Stimulated activated CD8-positive, alpha-beta memory T cell treated with anti-CD3 and anti-CD28 coated beads, Interleukin-15, amount 100 ng/mL, for 48 hours (primary cell): ENCODE results near the gene FNDC10.

Experiments
- DNase-seq, 2 donors: peaks; one replicate each; pipeline ENCODE4 v3.0.0-alpha.2; 2020; ENCODE audit warnings: low read depth in 2 of 2

FNDC10 gene

GRCh38 chr1:1627829-1628753 is 28.2 kb upstream of the FNDC10 start:
- no peak for DNase-seq

DNA sequence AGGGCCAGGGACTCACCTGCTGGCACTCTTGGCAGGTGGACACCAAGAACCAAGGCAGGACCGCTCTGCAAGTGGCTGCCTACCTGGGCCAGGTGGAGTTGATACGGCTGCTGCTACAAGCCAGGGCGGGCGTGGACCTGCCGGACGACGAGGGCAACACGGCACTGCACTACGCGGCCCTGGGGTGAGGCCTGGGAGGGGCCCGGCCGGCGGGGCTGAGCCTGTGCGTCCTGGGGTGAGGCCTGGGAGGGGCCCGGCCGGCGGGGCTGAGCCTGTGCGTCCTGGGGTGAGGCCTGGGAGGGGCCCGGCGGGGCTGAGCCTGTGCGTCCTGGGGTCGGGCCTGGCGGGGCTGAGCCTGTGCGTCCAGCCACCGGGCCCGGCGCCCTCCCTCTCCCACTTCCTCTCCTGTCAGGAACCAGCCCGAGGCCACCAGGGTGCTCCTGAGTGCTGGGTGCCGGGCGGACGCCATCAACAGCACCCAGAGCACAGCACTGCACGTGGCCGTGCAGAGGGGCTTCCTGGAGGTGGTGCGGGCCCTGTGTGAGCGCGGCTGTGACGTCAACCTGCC is 27.4 kb upstream of the FNDC10 start:
- DNase-seq: no peak

DNA sequence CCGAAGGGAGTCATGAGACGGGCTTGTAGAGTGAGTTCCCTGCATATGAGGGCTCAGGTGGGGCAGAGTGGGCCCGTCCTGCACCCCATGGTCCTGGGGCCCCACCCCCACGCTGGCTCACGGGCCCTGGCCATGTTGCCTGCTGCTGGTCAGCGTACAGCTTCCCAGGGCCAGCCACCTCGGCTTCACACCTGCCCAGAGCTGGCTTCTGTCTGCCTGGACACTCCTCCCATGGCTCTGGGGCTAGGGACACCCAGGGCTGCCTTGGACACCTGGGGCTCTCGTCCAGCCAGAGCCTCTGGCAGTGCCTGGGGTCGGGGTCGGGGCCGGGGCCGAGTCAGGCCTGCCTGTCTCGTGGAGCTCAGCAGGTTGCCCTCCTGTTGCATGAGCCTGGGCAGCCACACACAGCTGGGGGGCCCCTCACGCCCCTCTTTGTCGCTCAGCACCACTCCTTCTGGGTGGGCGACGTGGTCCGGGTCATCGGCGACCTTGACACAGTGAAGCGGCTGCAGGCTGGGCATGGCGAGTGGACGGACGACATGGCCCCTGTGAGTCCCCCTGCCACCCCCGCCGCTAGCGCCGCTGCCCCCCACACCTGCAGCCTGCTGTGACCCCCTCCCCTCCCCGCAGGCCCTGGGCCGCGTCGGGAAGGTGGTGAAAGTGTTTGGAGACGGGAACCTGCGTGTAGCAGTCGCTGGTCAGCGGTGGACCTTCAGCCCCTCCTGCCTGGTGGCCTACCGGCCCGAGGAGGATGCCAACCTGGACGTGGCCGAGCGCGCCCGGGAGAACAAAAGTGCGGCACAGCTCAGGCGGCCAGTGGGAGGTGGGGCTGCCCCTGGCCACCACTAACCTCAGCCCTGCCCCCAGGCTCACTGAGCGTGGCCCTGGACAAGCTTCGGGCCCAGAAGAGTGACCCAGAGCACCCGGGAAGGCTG is 26.5 kb upstream of the FNDC10 start:
- no peak for DNase-seq

GRCh38 chr1:1625824-1626206 is 25.9 kb upstream of the FNDC10 start:
- DNase-seq: no peak

DNA sequence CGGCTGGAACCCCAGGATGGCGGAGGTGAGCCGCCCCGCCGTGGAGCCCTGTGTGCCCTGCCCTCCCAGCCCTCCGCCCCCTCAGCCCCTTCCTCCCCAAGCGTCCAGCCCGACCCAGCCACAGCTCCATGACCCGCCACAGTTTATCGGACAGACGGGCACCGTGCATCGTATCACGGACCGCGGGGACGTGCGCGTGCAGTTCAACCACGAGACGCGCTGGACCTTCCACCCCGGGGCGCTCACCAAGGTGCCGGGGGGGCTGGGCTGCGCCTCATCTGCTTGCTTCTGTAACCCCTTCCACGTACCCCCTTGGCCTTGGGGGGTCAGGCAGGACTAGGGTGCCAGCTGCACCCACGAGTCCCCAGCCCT is 25.5 kb upstream of the FNDC10 start:
- DNase-seq: no peak

DNA sequence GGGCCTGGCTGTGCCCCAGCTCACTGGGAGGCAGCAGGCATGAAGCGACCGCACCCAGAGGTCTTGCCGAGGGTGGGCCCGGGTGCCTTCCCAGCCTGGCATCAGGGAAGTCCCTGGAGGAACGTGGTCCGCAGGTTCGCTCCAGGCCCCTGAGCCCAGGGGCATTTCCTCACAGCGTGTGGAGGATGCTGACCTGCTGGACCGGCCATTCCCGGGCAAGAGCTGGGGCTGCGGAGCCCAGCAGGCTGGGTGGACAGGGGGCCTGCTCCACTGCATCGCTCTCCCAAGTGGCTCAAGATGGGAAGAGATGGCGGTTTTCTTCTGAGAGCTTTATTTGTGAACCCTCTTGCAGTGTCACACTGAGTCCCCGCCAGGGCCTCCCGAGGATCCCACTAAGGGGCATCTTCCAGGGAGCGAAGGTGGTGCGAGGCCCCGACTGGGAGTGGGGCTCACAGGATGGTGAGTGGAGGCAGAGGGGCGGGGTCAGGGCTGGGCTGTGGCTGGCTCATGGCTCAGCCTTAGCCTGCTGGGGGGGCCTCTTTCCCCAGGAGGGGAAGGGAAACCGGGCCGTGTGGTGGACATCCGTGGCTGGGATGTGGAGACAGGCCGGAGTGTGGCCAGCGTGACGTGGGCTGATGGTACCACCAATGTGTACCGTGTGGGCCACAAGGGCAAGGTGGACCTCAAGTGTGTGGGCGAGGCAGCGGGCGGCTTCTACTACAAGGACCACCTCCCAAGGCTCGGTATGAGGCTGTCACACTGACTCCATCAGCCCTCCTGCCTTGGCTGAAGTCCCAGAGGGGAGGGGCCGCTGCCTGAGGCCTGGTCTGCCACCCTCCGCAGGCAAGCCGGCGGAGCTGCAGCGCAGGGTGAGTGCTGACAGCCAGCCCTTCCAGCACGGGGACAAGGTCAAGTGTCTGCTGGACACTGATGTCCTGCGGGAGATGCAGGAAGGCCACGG is 24.8 kb upstream of the FNDC10 start:
- no peak for DNase-seq

GRCh38 chr1:1623631-1624442 is 23.9 kb upstream of the FNDC10 start:
- no peak for DNase-seq

DNA sequence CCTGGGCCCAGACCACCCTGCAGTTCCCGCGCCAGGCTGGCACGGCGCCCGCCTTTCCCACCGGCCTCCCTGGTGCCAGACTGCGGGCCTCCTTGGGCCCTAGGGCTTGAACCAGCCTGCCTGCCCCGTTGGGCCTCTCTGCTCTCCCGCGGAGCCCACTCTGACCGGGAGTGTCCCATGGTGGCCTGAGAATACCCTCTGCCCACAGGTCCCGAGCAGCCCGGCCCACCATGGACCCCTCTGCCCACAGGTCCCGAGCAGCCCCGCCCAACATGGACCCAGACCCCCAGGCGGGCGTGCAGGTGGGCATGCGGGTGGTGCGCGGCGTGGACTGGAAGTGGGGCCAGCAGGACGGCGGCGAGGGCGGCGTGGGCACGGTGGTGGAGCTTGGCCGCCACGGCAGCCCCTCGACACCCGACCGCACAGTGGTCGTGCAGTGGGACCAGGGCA is 23.3 kb upstream of the FNDC10 start:
- no peak for DNase-seq

DNA sequence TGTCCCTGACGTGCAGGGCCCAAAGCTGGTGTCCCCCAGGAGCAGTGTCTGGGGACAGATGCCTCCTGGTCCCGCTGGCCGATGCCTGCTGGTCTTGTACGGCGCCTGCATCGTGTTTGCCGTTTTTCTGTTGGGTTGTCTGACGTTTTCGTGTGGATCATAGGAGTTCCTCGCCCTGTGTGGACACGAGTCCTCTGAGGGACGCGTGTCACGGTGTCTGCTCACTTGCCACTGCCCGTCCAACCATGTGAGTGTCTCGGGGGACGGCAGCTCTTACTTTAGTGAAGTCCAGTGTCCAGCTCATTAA is 22.8 kb upstream of the FNDC10 start:
- no peak for DNase-seq

- DNase-seq: no peak
Observed at GRCh38 chr1:1622010-1622787, 22.3 kb upstream of the FNDC10 start.

DNA sequence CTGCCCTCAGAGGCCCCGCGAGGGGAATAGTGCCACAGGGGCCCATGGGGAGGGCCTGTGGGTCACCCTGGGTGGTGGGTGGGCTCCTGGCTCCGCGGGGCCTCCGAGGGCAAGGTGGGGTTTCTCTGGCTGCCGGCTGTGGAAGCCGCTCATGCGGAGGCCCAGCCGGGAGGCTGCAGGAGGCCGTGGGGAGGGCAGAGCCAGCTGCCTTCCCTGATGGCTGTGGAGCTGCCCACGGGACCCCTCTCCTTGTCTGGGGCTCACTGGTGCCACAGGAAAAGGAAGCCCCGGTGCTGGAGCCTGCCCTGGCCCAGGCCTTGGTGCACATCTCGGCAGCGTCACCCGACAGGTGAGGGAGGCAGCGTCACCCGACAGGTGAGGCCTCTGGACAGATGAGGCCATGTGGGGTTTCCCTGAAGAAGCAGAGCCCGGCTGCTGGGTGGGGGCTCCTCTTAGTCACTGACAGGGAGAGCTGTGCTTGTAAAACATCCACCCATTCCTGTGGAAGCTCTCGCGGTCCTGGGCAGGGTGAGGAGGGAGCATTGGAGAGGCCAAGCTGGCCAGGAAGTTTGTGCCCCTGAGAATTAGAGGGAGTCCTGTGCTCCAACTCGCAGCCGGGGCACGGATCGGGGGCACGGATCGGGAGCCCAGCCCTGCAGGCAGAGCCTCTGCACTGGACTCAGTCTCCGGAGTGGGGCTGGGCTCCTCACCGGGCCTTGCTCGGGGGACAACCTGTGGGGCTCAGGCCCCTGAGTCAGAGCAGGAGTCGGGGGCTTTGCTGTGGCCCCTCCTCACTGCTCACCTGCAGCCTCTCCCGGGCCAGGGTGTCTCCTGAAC is 21.5 kb upstream of the FNDC10 start:
- DNase-seq: no peak

- DNase-seq: no peak
Observed at GRCh38 chr1:1620433-1621139, 20.7 kb upstream of the FNDC10 start.

DNA sequence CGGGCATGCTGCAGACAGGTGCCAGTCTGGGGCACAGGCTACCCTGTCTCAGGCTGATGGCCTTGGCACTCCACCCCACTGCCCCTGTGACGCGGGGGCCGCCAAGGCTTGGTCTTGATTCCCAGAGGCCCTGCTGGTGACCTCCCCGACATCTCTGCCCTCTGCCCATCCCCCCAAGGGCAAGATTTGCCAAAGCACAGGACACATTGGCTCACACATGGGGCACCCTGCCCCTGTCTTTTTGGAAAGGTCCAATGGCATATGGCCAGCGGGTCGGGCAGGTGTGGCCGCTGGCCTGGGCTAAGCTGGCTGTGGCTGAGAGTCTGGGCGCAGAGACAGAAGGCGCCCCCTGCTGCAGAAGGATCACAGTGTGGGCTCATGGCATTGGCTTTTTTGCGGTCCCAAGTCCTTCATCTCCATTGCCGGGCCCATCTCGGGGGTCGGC is 20.0 kb upstream of the FNDC10 start:
- DNase-seq: no peak

GRCh38 chr1:1618396-1619068 is 18.6 kb upstream of the FNDC10 start:
- DNase-seq: no peak

DNA sequence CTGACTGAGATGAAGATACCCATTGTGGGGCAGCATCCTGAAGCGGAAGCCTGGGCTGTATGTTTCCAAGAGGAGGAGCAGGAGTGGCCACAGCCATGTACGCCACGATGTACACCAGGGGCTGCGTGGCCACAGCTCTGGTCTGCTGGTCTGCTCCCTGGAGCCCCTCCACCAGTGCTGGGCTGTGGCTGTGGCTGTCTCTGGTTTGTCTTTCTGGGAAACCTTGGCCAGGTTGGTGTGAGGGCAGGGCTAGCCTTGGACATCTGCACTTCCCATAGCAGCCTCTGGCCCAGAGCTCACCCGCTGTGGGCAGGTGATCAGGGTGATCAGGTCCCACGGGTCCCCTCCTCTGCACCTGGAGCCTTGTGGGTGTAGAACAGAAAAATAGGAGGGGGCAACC is 18.0 kb upstream of the FNDC10 start:
- DNase-seq: no peak

DNA sequence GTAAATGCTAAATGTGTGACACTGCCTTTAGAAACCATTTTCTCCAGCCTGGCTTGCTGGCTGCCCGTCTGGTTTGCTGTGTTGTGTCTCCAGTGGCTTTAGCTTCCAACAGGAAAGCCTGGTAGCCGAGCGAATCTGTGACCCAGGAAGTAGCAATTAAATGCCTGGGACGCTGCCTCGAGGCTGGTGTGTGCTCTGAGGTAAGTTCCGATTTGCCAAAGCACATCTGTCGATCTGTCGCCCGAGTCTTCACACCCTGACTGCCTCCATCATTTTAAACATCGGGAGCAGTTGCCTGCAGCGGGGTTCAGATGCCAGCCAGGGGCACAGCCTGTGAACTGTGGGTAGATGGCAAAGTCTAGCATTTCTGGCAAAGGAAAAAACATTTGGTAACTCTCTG is 17.6 kb upstream of the FNDC10 start:
- DNase-seq: no peak

- no peak for DNase-seq
Observed at GRCh38 chr1:1616838-1617237, 16.9 kb upstream of the FNDC10 start.
